Articular chondrocyte of knee joint (primary cell): Measurements from ENCODE around the gene SMARCC1. TPM values are rescaled to one million over a fixed set of nuclear protein-coding genes. Genes with fewer than 3 reads are reported as not detected.

Experiments
- small RNA-seq: library from RNA; depleted of rRNA; stranded (forward); fragments of <200 nt; gene quantifications from one replicate; pipeline ENCODE3, GENCODE V24; 2012
- total RNA-seq: library from RNA; depleted of rRNA; stranded (reverse); fragments of >200 nt; gene quantifications from 2 replicates; pipeline ENCODE4 v1.2.3, GENCODE V29; 2012

SMARCC1 gene
- 37.2 and 41.7 TPM in 2 replicates for total RNA-seq

GRCh38 chr3:47781685-47782445 is at the start of gene SMARCC1:
Gene SMARCC1, minus strand, starts transcription at chr3:47781893. Its CDS starts 96 bp downstream, at chr3:47781797.

GRCh38 chr3:47802734-47803479 is 21.2 kb upstream of the SMARCC1 start, which contains the start of gene DHX30:
Gene DHX30, plus strand, starts transcription at chr3:47803138. Its CDS starts 7,546 bp downstream, at chr3:47810684.

GRCh38 chr3:47578691-47579632 is 202.7 kb downstream of the SMARCC1 start, which contains the start of gene CSPG5:
Gene CSPG5, minus strand, starts transcription at chr3:47578865. Its CDS starts 172 bp downstream, at chr3:47578693.

Small RNA genes within 50 kb of the gene (small RNA-seq; reads per million reads assigned to genes)
- gene RF02271 (not detected), gene RN7SL870P (not detected)

Other genes with a start within 250 kb of the SMARCC1 start
- 0.11 and 0.13 TPM in 2 replicates for gene CSPG5, start 203.0 kb downstream of the SMARCC1 start, total RNA-seq
- gene DHX30, start 21.2 kb upstream of the SMARCC1 start, total RNA-seq: 43.0 and 44.0 TPM in 2 replicates
- gene MAP4, start 234.5 kb upstream of the SMARCC1 start, total RNA-seq: 174 and 203 TPM in 2 replicates